Activated T-cell treated with anti-CD3 and anti-CD28 coated beads, Interleukin-2, amount 50 U/mL, for 48 hours (primary cell): ENCODE measurements around the gene SIRPG.
A peak's percentile ranks its signal among the peaks of the same experiment; 100 is the strongest.
"Not testable (repeated sequence)": the region's sequence is repeated elsewhere in the genome, so short reads cannot be mapped to it uniquely, and the experiment has no call there.

Source experiments
- DNase-seq, 2 experiments: peaks; one replicate each; pipeline ENCODE4 v3.0.0-alpha.2; 2020

Gene SIRPG

DNA sequence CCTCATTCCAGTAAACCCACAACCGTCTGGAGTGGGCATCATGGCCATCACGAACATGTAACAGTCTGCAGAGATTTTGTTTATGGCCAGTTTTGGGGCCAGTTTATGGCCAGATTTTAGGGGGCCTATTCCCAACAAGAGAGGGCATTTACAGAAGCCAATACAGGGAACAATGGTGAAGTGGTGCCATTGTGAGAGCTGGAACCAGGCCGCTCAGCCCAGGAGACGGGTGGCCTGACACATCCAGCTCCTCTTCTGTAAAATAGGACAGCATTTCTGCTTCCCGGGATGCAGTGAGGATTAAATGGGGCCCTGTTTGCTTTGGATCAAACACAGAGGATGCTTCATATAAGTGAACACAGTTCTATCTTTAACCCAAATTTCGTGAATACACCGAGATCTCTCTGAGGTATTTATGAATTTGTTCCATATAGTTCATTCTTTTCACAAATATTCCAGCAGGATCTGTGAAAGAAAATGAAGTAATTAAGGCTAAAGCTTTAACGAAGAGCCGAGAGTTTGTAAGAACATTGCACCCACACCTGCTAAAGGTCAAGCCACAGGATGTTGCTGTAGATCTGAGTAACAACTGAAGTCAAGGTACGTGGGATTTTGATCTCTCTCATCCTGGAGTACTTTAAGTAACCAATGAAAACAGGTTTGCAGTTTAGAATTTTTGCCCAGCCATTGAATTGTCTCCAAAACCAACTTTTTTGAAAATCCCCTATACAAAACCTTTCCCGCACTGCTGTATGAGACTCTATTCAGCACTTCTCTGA is 14.5 kb upstream of the SIRPG start:
- peak in 1 of 2 experiments; percentile 44 for DNase-seq

DNA sequence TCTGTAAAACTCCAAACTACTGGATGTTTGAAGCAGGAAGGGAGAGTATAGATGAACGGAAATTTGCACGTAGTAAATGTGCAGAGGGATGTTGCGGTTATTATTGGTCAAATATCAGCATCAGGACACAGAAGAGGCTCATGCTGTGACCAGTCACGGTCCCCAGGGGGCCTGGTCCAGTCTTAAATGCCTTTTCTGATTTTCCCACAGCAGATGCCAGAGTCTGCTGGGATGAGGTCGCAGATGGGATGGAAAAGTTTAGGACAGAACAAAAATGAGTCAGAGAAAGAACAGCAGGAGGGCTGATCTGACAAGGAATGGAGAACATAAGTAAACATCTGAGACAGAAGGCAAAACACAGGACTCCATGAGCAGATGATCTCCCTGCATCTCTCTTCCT is 11.7 kb upstream of the SIRPG start:
- DNase-seq, result no peak

DNA sequence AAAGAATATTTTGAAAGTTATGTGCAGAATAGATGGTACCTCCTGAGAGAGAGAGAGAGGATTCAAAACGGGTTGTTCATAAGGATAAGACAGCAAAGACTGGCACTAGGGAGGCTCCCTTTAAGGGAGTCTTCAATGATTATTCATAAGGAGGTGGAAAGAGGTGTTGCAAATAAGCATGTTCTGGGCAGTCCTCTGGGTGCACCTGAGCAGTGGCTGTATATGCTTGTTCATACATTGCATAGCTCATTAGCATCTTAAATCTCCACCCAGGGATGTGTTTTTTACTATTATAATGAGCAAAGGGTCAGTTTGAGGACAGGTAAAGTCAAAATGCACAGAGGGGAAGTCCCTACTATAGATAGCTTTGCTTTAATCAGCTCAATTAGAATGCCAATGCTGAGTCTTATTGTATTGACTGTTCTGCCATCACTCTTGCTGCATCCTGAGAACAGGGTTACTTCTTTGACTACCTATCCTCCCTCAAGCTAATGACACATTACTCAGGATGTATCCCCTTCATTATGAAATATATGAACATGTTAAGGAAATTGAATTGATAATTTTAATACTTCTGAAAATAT is 10.0 kb upstream of the SIRPG start:
- DNase-seq, result peak in 1 of 2 experiments; percentile 25

DNA sequence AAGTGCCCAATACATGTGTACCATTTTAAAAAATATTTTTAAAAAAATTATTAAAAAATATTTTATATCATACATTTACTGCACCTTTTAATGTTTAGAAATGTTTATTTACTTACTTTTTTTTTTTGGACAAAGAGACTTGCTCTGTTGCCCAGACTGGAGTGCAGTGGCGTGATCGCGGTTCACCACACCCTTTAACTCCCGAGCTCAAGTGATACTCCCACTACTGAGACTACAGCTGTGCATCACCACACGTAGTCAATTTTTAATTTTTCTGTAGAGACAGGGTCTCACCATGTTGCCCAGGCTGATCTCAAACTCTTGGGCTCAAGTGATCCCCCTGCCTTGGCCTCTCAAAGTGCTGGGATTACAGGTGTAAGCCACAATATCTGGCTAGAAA is 9.2 kb upstream of the SIRPG start:
- peak in 1 of 2 experiments; percentile 37 for DNase-seq

DNA sequence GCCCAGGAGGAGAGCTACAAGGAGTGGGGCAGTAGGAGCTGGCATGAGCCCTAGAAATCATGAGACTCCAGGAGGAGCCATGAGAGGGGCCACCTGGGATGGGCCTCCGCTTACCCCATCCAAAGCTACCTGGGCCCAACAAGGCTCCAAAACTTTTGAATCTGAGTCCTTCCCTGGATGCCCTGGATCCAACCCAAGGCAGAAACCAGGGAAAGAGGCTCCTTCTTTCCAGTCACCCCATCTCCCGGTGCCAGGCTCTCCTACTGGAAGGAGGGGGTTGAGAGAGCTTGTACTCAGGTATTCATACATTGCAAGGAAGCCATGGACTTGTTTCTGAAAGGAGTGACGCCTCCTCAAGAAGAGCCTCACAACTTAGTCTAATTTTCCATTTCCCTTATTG is 7.8 kb upstream of the SIRPG start:
- no peak for DNase-seq

DNA sequence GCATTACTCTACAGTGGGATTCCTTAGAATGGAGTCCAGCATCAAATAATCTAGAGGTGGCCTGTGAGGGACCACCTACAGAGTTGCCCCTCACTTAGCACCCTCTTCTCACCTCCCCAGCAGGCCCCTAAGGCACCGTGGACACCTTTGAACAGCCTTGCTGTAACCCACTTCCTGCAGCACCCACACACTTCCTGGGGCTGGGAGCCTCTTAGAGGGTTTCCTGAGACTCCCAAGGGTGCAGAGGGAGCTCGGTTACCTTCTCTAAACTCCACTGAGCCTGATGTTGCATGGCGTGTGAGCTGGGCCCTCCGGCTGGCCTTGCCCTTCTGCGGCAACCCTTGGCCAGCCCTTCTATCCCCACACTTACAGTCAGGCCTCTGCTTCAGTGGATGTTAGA is 7.3 kb upstream of the SIRPG start:
- peak; percentile 79 for DNase-seq

DNA sequence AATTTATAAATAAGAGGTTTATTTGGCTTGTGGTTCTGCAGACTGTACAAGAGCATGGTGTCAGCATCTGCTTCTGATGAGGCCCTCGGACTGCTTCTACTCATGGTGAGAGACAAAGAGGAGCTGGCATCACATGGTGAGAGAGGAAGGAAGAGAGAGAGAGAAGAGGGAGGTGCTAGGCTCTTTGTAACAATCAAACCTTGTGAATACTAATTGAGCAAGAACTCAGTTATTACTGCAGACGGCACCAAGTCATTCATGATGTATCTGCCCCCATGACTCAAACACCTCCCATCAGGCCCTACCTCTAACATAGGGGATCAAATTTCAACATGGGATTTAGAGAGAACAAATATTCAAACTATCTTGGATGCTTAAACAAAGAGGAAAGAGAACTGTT is 6.3 kb upstream of the SIRPG start:
- peak in 1 of 2 experiments; percentile 32 for DNase-seq

DNA sequence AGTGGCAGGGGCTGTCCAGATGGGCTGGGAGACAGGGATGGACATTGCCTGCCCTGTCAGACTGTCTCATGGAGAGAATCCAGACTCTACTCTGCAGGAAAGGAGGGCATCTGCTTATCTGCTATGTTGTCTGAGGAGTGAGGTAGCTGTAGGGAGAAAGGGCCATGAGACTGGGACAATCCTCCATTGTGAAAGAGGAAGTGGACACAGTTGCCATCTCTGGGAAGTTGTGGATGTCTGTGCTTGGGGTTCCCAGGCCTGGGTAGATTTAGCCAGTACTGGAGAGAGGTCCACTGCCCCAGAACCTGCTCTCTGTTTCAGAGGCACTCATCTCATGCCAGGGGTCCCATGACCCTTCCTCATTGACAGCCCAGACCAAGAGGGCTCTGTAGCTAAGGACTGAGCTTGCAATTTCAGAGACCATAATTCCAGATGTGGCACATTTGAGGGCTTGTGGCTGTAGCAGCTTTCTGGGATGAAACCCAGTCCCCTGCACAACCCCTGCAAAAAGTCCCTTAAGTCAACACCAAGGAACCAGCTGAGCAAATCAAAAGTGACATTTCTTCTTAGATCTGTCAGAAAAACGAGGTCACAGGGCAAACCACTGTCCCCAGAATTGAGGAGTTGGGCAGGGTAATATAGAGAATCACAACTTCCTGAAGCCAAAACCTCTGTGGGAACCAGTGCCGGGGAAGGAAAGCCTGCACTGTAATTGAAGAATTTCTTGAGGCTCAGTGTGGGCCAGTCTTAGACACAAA is 4.1 kb upstream of the SIRPG start:
- peak; percentile 18 to 32 for DNase-seq

DNA sequence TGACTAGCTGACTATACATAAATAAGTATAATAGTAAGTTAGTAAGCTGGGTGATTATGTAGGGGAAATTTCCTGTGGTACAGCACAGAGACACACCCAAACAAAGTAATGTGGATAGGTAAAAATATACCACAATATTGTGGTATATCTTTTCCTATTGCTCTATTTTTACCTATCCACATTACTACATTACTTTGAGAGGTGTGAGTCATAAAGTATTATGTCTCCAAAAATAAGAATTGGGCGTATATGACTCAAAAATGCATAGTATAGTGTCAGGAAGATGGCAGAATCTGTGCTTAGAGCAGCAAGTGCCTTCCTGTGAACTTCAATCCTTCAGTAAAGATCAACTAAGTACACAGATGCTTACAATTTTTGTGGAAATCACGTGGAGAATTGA is 2.7 kb upstream of the SIRPG start:
- DNase-seq, result no peak

DNA sequence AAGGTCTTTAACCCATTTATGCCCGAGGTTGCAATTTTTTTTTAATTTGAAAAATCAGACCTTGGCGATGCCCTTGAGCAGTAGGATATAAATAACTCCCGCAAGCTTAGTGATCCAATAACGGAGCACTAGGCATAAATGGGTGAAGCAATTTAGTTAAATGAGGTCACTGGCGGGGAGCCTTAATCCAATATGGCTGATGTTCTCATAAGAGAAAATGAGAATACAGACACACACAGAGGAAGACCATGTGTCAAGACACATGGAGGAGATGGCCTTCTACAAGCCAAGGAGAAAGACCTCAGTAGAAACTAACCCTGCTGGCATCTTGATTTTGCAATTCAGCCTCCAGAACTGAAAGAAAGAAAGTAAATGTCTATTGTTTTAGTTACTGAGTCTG is 735 bp downstream of the SIRPG start:
- DNase-seq, result no peak

DNA sequence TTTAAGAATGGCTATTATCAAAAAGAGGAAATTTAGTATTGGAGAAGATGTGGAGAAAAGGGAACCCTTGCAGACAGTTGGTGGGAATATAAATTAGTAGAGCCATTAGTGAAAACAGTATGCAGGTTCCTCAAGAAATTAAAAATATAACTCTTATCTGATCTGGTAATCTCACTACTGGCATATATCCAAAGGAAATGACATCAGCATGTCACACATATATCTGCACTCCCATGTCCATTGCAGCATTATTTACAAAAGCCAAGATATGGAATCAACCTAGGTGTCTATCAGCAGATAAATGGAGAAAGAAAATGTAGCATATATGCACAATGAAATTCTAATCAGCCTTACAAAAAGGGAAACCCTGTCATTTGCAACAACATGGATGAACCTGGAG is 2.6 kb downstream of the SIRPG start:
- no peak for DNase-seq

DNA sequence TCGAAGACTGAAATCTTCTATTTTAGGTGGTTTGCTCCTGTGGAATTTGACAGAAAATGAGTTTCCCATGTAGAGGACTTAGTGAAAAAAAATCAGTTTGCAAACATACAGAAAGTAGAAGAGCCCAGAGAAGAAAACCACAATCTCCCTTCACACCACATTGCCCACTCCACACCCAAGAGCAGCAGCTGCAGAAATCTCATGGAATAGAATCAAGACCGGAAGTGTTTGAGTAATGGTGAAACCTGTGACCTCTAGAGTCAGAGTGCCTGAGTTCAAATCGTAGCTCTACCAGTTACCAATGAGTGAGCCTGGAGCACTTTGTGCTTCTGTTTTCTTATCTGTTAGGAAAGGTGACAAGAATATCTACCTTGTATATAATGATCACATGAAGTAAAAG is 4.6 kb downstream of the SIRPG start:
- peak in 1 of 2 experiments; percentile 16 for DNase-seq

DNA sequence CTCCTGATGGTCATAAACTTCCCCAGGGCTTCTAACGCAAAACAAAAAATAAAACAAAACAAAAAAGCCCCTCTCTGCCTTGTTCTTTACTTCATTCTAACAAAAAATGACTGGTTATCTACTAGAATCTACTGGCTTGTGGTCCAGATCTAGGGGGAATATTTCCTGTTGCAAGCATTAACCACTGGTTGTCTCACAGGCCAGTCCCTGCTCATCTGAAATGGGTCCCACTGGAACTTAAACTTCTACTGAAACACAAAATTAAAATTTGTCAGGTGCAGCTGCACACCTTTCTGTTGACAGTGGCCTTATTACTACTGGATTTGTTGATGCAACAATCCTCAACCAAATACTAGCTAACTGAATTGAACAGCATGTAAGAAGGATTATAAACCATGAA is 5.5 kb downstream of the SIRPG start:
- no peak for DNase-seq

DNA sequence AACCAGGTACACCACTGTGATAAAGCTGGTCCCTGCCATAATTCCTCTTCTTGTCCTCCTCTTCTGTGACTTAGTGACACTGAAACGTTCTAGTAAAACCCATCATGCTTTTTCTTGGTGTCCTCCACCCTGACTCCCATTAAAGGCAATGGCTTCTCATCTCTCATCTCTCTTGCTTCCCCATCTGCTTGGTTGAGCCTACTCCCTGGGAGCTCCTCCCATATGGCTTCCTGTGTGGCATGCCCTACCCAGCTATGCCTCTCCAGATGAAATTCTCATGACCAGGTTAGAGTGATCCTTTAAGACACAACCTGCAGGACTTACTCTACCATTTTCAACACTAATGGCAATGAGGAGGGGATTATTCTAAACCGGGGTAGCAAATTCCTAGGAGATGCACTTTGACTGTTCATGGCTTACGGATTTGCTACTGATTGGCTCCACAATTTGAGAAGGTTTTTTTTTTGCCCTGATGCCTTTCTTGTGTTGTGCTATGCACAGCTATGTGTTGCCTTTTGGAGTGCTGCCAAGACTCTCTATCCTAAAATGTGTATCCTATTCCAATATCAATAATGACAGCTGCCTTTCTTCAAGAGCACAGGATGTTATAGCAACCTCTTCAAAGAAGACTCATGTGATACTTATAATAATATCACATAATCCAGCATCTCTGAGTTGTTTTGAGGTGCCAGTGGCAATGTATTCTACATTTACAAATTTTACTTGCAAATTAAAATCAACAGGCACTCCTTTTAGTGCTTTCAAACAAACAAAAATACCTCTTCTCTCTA is 6.1 kb downstream of the SIRPG start:
- DNase-seq, result peak in 1 of 2 experiments; percentile 14

DNA sequence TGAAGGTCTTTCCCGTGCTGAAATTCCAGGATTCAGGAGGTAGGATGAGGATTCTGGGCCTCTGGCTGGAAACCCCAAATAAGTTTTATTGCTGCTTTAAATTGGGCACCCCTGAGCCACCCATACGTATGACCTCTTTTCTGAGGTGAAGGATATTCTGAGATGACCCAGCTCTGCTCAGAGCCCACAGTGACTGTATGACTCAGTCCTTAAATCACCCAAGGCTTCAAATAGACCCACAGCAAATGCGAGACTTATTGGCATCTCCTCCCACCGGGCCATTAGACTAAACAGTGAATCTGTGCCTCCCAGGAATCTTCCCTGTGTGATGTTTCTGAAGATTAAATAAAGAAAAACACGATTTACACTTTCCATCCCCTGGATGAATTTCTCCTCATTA is 9.5 kb downstream of the SIRPG start:
- peak in 1 of 2 experiments; percentile 19 for DNase-seq

DNA sequence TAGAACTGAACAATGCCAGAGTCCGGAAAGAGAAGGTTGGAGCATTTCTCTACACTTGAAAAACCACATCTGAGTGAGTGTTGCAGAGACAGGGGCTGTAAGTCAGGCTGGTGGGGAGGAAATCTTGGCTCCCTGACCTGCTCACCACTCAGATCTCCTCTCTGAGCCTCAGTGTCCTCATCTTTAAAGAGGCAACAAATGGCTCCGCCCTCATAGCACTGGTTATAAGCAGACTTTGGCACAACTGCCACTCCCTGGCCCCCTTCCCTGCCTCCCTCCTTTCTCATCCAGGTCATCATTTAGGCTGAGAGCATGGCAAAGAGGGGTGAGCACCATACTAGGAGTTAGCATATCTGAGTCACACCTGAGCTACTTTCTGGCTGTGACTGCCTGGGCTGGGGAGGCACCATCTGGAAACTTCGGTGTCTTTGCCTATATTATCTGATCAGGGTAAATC is 10.6 kb downstream of the SIRPG start:
- peak; percentile 62 to 65 for DNase-seq

DNA sequence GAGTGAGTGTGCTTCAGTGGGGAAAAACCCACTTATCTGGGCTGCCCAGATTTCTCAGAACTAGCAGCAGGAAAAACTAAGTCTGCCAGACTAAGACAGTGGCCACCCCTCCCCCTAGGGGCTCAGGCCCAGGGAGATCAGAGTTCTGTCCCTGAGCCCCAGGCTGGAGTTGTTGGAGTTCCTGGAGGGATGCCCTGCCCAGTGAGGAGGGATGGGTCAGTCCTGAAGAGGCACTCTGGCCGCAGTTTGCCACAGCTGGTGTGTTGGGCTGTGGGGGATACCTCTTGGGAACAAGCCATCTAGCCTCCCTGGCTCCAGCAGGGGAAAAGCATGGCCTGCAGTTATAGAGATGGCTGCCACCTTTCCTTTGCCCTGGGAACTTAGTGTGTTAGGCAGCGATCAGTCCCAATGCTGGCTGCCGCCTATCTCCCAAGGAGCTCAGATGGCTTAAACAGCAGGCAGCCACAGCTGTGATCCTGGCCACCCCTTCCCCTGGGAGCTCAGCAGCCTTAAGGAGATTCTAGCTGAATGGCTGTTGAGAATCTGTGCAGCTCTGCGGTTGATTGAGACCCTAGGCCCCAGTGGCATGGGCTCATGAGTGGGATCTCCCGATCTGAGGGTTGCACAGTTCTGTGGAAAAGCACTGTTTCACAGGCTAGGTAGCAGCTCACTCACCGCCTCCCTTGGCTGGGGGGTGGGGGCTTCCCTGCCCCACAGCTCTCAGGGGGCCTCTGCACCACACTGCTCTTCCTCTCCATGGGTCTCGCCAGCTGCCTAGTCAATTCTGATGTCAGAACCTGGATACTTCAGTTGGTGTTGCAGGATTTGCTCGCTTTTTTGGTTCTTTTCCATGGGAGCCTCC is 13.2 kb downstream of the SIRPG start:
- DNase-seq, result no peak

DNA sequence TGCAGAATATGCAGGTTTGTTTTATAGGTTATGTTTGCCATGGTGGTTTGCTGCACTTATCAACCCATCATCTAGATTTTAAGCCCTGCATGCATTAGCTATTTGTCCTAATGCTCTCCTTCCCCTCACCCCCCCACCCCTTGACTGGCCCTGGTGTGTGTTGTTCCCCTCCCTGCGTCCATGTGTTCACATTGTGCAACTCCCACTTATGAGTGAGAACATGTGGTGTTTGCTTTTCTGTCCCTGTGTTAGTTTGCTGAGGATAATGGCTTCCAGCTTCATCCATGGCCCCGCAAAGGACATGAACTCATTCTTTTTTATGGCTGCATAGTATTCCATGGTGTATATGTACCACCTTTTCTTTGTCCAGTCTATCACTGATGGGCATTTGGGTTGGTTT is 18.9 kb downstream of the SIRPG start:
- DNase-seq, result not testable (repeated sequence)

DNA sequence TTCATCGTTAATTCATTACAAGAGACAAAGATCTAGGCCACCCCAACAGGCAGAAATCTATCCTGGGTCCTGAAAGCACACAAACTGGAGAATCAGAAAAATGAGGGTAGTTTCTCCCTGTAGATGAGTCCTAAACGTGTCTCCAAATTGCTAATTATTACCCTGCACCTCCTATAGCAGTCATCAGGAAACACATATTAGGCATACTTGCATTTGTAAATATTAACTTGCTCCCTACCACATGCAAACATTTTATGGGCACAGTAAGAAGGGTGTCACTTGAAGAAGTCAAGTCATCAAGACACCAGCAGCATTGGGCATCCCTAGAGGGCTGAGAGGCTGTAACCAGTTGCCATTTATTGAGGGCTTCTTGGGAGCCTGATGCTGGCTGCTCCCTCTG is 19.8 kb downstream of the SIRPG start:
- no peak for DNase-seq

DNA sequence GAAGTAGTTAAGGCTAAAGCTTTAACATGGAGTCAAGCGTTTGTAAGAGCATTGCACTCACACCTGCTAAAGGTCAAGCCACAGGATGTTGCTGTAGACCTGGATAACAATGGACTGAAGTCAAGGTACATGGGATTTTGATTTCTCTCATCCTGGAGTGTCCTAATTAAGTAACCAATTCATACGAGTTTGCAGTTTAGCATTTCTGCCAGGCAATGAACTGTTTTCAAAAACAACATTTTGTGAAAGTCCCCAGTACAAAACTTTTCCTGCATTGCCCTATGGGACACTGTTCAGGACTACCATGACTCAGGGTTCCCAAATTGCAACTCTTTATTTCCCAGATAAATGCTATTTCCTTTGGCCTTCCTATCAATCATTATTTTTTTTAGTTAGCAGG is 20.4 kb downstream of the SIRPG start:
- no peak for DNase-seq

DNA sequence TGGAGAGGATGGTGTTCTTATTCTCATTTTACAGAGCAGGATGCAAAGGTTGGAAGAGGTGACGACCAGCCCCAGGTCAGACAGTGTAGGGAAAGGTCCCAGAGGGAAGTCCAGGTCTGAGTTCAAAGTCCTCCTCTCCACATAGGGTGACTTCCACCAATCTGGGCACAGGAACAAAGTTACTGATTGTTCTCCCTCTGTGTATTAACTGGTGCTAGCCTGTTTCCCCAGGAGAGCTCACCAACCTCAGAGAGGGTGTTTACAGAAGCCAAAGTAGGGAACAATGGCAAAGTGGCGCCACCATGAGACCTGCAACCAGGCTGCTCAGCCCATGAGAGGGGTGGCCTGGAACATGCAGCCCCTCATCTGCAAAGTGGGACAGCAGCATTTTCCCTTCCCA is 21.0 kb downstream of the SIRPG start:
- no peak for DNase-seq
